Esophagus (tissue), 2 donors: ENCODE results near the gene CST9L. TPM values are rescaled to one million over a fixed set of nuclear protein-coding genes. Genes with fewer than 3 reads are reported as not detected.

Experiments
- H3K27ac ChIP-seq, 2 donors: one replicate each; pipeline ENCODE4 v1.5.1; 2013; ENCODE audit warnings: low read depth in 2 of 2, mild to moderate bottlenecking in 2 of 2, inconsistent platforms in 1 of 2, low read length in 1 of 2, moderate library complexity in 1 of 2
- H3K27me3 ChIP-seq, 2 donors: one replicate each; pipeline ENCODE4 v1.6.1; 2013; ENCODE audit warnings: low read length in 2 of 2, control low read depth in 1 of 2, mild to moderate bottlenecking in 1 of 2; ENCODE audit not compliant: insufficient read depth in 2 of 2, control insufficient read depth in 1 of 2
- H3K36me3 ChIP-seq, 2 donors: one replicate each; pipeline ENCODE4 v1.6.1; 2013; ENCODE audit warnings: low read length in 1 of 2; ENCODE audit not compliant: control insufficient read depth in 2 of 2, insufficient read depth in 2 of 2
- H3K4me1 ChIP-seq, 2 donors: one replicate each; pipeline ENCODE4 v1.6.1; 2013; ENCODE audit warnings: low read length in 1 of 2; ENCODE audit not compliant: control insufficient read depth in 2 of 2, insufficient read depth in 2 of 2
- H3K4me3 ChIP-seq, 2 donors: one replicate each; pipeline ENCODE4 v1.5.1; 2013; ENCODE audit warnings: low read length in 2 of 2, mild to moderate bottlenecking in 2 of 2, low read depth in 1 of 2, moderate library complexity in 1 of 2
- H3K9me3 ChIP-seq, 2 donors: one replicate each; pipeline ENCODE4 v1.6.1; 2013; ENCODE audit warnings: mild to moderate bottlenecking in 2 of 2, low read depth in 1 of 2, low read length in 1 of 2, moderate library complexity in 1 of 2; ENCODE audit not compliant: control insufficient read depth in 2 of 2, insufficient read depth in 1 of 2
- WGBS, 2 donors: extraction: QIAGEN DNeasy Blood & Tissue Kit; methylation state at CpG; one replicate each; pipeline ENCODE4 v1.1.7; 2013; 5-methylcytosine and 5-hydroxymethylcytosine counted together
- polyA plus RNA-seq, 2 donors: library from polyadenylated mRNA; stranded (reverse); fragments of 200-250 nt; gene quantifications; one replicate each; pipeline ENCODE4 v1.2.3, GENCODE V29; 2013
- donor health status: healthy with polysubstance abuse.
- donor health status: Bipolar disorder and iron deficiency.

Gene CST9L
- polyA plus RNA-seq, 2 donors = not detected

DNA sequence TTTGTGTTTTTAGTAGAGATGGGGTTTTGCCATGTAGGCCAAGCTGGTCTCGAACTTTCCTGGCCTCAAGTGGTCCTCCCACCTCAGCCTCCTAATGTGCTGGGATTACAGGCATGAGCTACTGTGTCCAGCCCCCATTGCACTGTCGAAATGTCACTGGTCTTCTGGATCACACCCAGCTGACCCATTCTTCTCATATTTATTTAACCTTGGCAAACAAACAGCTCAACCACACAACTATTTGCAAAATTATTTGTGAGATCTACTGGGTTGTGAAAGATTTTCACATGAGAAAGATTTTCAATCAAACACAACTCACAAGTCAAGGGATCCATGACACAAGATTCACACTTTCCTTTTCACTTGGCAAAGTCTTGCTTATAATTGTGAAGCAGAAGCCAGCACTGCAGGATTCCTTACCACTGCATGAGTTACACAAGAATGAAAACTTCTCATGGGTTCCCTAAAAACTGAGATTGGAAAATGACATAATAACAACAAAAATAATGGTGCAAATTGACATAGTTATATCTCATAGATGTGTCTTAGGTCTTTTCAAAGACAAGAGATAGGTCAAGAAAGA is 2.0 kb upstream of the CST9L start:
- H3K36me3 ChIP-seq = no peaks in the 10 kb centered on the region
- no peaks in the 10 kb centered on the region for H3K27me3 ChIP-seq
- no peak overlapping the region for H3K27ac ChIP-seq
- H3K4me1 ChIP-seq = no peaks in the 10 kb centered on the region
- H3K9me3 ChIP-seq = no peaks in the 10 kb centered on the region
- 55 to 72% methylated on average over 2 of the region's 2 CpGs for WGBS, 2 donors
- H3K4me3 ChIP-seq = no peak overlapping the region

DNA sequence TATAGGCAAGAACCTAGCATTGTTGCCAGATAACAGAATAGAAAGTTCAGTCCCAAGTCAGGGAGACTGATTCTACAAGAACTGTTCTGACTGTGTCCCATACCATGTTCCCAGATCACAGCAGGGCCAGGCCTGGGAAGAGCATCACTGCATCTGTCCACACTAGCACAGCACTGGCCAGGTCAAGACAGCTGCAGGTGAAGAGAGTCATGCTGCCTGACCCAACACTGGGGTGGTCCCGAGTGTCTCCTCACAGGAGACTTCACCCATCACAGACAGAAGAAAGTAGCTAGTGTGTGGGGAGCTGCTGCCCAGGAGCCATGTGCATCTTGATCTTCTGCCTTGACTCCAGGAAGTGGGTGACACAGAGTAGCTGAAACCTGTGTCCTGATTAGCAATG is 1.3 kb upstream of the CST9L start:
- no peaks in the 10 kb centered on the region for H3K4me1 ChIP-seq
- H3K4me3 ChIP-seq = no peak overlapping the region
- no peaks in the 10 kb centered on the region for H3K9me3 ChIP-seq
- 69 to 90% methylated on average over 1 of the region's 1 CpG for WGBS, 2 donors
- no peak overlapping the region for H3K27ac ChIP-seq
- H3K36me3 ChIP-seq = no peaks in the 10 kb centered on the region
- H3K27me3 ChIP-seq = no peaks in the 10 kb centered on the region

DNA sequence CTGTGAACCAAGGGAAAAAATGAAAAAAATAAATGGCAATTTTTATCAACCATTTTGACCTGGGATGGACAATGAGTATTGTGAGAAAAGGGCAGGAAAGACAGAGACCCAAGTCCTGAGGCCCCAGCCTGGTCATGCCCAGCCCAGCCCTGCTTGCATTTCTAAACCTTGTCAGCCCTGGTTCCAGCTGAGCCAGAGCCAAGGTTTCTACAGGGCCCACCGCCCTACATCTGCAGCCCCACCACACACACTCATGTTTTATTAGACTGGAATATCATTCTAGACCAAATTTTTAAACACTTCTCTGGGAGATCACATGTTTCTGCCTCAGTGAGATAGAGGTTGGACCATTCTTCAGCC is 667 bp upstream of the CST9L start:
- no peaks in the 10 kb centered on the region for H3K36me3 ChIP-seq
- no peaks in the 10 kb centered on the region for H3K9me3 ChIP-seq
- 74 to 91% methylated on average over 1 of the region's 1 CpG for WGBS, 2 donors
- no peak overlapping the region for H3K4me3 ChIP-seq
- H3K27me3 ChIP-seq = no peaks in the 10 kb centered on the region
- no peaks in the 10 kb centered on the region for H3K4me1 ChIP-seq
- no peak overlapping the region for H3K27ac ChIP-seq

DNA sequence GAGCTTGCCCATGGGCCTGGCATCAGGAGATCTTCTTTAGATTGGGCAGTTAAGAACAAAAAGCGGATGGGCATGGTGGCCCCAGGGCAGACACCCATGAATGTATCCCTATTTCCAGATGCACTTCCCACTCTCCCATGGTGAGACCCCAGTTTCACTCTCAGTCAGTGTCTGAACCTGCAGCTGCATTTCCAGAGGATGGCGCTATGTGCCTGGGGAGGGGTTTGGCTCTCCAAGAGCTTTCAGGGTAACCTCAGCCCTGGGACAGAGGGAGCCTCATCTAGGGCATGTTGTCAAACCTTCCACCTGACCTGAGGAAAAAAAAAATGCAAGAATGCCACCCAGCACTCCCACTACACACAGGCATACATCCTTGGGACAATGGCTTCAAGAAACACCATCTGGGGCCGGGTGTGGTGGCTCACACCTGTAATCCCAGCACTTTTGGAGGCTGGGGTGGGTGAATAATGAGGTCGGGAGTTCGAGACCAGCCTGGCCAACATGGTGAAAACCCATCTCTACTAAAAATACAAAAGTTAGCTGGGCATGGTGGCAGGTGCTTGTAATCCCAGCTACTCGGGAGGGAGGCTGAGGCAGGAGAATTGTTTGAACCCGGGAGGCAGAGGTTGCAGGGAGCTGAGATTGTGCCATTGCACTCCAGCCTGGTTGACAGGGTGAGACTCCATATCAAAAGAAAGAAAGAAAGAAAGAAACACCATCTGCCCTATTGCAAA is 1.9 kb downstream of the CST9L start:
- 75 to 82% methylated on average over 7 of the region's 7 CpGs for WGBS, 2 donors

DNA sequence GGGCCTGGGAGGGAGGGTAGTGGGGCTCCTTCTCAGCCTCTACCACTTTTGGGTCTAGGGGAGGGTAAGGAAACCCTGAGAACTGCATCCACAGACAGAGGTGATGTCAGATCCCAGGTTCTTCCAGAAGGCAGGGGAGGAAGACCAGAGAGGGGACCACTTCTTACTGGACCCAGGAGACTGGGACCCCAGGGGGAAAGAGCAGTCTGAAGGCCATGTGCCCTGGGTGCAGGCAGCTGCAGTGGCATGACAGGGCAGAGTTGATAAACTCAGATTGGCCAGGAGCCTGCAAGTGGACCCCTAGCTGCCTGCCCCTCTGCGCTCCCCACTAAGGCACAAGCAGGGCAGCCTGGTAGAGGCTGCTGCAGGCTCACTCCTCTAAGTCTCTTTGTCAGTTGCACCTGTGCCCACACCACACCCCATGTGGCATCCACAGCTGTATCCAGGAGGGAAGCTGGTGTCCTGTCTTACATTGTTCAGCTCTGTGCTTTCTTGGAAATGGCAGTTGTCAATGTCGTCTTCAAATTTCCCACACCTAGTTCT is 2.7 kb downstream of the CST9L start:
- Histone ChIP-seq H3K27ac (no peak overlapping the region), H3K36me3 (no peaks in the 10 kb centered on the region), H3K4me3 (no peak overlapping the region), H3K4me1 (no peaks in the 10 kb centered on the region), H3K27me3 (no peaks in the 10 kb centered on the region), H3K9me3 (peaks cover 0 to 9% of the 10 kb centered on the region in 2 donors)
- 86 to 94% methylated on average over 2 of the region's 2 CpGs for WGBS, 2 donors

More for the DNA sequence above, 1.9 kb downstream of the CST9L start:
- Histone ChIP-seq H3K4me3 (no peak overlapping the region), H3K27me3 (no peaks in the 10 kb centered on the region), H3K27ac (no peak overlapping the region), H3K36me3 (no peaks in the 10 kb centered on the region), H3K4me1 (no peaks in the 10 kb centered on the region), H3K9me3 (peaks cover 0 to 9% of the 10 kb centered on the region in 2 donors)

- H3K36me3 ChIP-seq = no peaks in the 10 kb centered on the region
- H3K4me3 ChIP-seq = no peak overlapping the region
- H3K27ac ChIP-seq = no peak overlapping the region
- WGBS, 2 donors = 56 to 59% methylated on average over 3 of the region's 3 CpGs
- peaks cover 2 to 13% of the 10 kb centered on the region in 2 donors for H3K9me3 ChIP-seq
- H3K4me1 ChIP-seq = no peaks in the 10 kb centered on the region
- no peaks in the 10 kb centered on the region for H3K27me3 ChIP-seq
Observed at GRCh38 chr20:23564927-23565326, 3.4 kb downstream of the CST9L start.

DNA sequence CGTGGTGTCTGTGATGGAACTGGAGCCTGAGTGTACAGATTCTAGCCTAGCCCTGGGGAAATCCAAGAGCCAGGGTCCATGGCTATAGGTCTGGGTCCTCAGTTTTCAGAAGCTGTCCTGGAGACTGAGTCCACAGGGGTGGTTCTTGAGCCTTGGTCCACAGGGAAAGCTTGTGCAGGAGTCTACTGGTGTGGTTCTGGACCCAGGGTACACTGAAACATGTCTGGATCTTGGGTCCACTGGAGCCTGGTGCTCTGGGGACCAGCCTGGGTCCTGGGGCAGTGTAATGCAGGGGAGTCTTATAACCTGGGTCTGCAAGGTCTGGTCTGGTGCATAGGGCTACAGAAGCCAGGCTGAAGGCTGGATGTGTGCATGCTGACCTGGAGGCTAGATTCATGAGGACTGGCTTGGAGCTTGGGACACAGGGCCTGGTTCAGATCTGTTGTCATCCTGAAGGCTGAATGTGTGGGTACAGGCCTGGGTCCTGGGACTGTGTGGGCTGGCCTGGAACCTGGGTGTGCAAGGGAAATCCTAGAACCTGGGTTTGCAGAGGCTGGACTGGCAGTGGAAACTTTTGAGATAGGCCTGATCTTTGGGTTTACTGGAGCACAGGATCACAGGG is 5.5 kb downstream of the CST9L start:
- WGBS, 2 donors = 80 to 88% methylated on average over 1 of the region's 1 CpG
- H3K27ac ChIP-seq = no peak overlapping the region
- H3K4me3 ChIP-seq = no peak overlapping the region
- no peaks in the 10 kb centered on the region for H3K27me3 ChIP-seq
- no peaks in the 10 kb centered on the region for H3K36me3 ChIP-seq
- no peaks in the 10 kb centered on the region for H3K4me1 ChIP-seq
- H3K9me3 ChIP-seq = peaks cover 2 to 13% of the 10 kb centered on the region in 2 donors

- Histone ChIP-seq H3K36me3 (no peaks in the 10 kb centered on the region), H3K4me1 (no peaks in the 10 kb centered on the region), H3K4me3 (no peak overlapping the region), H3K27ac (no peak overlapping the region), H3K27me3 (no peaks in the 10 kb centered on the region), H3K9me3 (no peaks in the 10 kb centered on the region)
- 52 to 55% methylated on average over 1 of the region's 1 CpG for WGBS, 2 donors
Observed at GRCh38 chr20:23554401-23554800, 13.9 kb downstream of the CST9L start.

DNA sequence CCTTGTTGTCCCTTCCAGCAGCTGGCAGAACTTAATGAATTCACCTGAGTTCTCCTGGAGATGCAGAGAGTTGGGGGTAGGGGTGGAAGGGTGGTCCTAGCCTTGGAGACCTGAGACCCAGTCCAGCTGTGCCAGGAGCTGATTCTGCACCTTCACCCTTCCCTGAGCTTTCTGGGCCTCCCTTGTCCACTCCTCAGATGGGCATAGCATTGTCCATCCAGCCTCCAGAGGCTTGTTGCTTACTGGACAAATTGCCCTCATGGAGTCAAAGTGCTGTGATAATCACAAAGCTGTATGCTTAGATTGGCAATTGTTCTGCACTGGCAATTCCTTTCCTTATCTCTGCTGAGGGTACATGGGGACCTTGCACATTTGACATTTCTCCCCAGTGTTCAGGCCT is 16.5 kb downstream of the CST9L start:
- H3K4me3 ChIP-seq = no peak overlapping the region
- no peaks in the 10 kb centered on the region for H3K4me1 ChIP-seq
- no peaks in the 10 kb centered on the region for H3K36me3 ChIP-seq
- no peaks in the 10 kb centered on the region for H3K9me3 ChIP-seq
- no peaks in the 10 kb centered on the region for H3K27me3 ChIP-seq
- no peak overlapping the region for H3K27ac ChIP-seq
